Epithelial cell of esophagus (primary cell): ENCODE measurements around the gene ZFC3H1.
A peak's percentile ranks its signal among the peaks of the same experiment; 100 is the strongest.

Source experiments
- DNase-seq: peaks from one replicate; pipeline ENCODE4 v3.0.0; 2010; ENCODE audit warnings: low read depth
- H3K4me3 ChIP-seq: 2 replicates; pipeline ENCODE4 v1.5.1; 2011; ENCODE audit warnings: mild to moderate bottlenecking, low read length, control low read depth
- CTCF ChIP-seq: IDR thresholded peaks from 2 replicates; pipeline ENCODE4 v1.5.1; 2011; ENCODE audit warnings: low read depth, mild to moderate bottlenecking, low read length, control low read depth, inconsistent platforms; ENCODE audit not compliant: insufficient read depth; ENCODE audit errors: missing control alignments

Gene ZFC3H1

GRCh38 chr12:71638499-71638898 lies 25.1 kb downstream of the ZFC3H1 start:
- TF ChIP-seq CTCF: no peak
- no peak for DNase-seq
- no peak overlapping the region for H3K4me3 ChIP-seq

- peak; percentile 73 for DNase-seq
- no peak overlapping the region for H3K4me3 ChIP-seq
- TF ChIP-seq CTCF: peak; percentile 84
These were observed 26.9 kb downstream of the ZFC3H1 start for GRCh38 chr12:71636704-71637115.

- TF ChIP-seq CTCF: no peak
- no peak overlapping the region for H3K4me3 ChIP-seq
- no peak for DNase-seq
These were observed 36.1 kb downstream of the ZFC3H1 start for GRCh38 chr12:71627438-71628002.

DNA sequence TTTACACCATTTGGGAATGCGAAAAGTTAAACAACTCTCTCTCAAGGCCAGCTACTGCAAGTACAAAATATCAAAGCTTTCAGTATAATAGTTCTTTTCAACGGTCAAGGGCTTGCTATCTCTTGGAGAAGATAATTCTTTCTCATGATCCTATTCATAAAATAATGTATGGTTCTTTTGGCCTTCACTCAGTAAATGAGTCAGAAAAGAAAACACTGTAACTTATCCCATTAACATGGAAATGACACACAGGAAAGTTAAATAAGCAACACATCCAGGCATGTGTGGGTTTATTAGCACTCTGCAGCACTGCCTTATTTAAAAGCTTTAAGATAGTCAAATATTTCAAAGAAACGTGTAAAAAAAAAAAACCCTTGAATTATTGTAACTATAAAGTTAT lies 36.9 kb downstream of the ZFC3H1 start:
- no peak for TF ChIP-seq CTCF
- DNase-seq: peak; percentile 48
- H3K4me3 ChIP-seq: no peak overlapping the region

DNA sequence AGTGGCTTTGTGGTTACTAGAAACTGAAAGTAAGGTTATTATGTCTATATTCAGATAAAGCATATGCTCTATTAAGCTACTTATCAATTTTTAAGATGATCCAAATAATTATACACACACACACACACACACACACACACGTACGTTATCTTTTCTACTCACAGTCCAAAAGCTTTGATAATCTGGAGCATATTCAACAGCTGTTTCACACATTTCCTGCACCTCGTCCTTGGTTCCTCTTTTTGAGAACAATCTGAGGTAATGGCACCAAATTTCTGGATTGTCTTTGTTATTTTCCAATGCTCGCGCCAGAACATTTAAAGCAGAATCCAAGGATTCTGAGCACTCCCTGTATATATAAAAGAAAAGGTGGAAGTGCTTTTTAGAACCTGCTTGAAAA lies 37.5 kb downstream of the ZFC3H1 start:
- no peak overlapping the region for H3K4me3 ChIP-seq
- no peak for TF ChIP-seq CTCF
- no peak for DNase-seq

- no peak for DNase-seq
- H3K4me3 ChIP-seq: no peak overlapping the region
- no peak for TF ChIP-seq CTCF
These were observed 38.2 kb downstream of the ZFC3H1 start for GRCh38 chr12:71625476-71625875.

GRCh38 chr12:71621938-71622337 lies 41.7 kb downstream of the ZFC3H1 start:
- H3K4me3 ChIP-seq: no peak overlapping the region
- no peak for TF ChIP-seq CTCF
- DNase-seq: no peak
